Measurements from ENCODE around the gene ZNF628.

Gene ZNF628

GRCh38 chr19:55463583-55464031, 12.8 kb upstream of the ZNF628 start:
- H3K4me2 ChIP-seq (ENCODE audit: low read length), result no peak overlapping the region
- no peaks in the 10 kb centered on the region for H3K36me3 ChIP-seq (ENCODE audit: control insufficient read depth, low read length)
- no peak for TF ChIP-seq CTCF (IDR thresholded peaks at IDR 0.05; ENCODE audit: low read depth, low read length, poor library complexity, severe bottlenecking)
- TF ChIP-seq EZH2phosphoT487 (IDR thresholded peaks at IDR 0.05; ENCODE audit: borderline replicate concordance, low read length), result no peak
- H4K20me1 ChIP-seq (ENCODE audit: control insufficient read depth, insufficient read depth, low read depth, low read length), result 0 out of 2 replicates have a peak, but pooled peaks cover 3% of the 10 kb centered on the region
- no peak overlapping the region for H3K4me3 ChIP-seq (ENCODE audit: low read length)
- H3F3A ChIP-seq (ENCODE audit: control insufficient read depth, insufficient read depth), result peaks cover 11% of the 10 kb centered on the region
- H3K9me3 ChIP-seq (ENCODE audit: control insufficient read depth, insufficient read depth, low read length), result no peaks in the 10 kb centered on the region
- H3K27ac ChIP-seq (ENCODE audit: low read depth, low read length), result no peak overlapping the region
- H3K4me1 ChIP-seq (ENCODE audit: control insufficient read depth, low read length), result peaks cover 22% of the 10 kb centered on the region
- no peaks in the 10 kb centered on the region for H3K27me3 ChIP-seq (ENCODE audit: control insufficient read depth, low read length)
- H3K79me2 ChIP-seq (ENCODE audit: control insufficient read depth, low read length), result peaks cover 16% of the 10 kb centered on the region
- H3K9me2 ChIP-seq (replicated peaks; ENCODE audit: control insufficient read depth, low read length), result no peaks in the 10 kb centered on the region

GRCh38 chr19:55464039-55464661, 12.3 kb upstream of the ZNF628 start:
- no peak for TF ChIP-seq EZH2phosphoT487 (IDR thresholded peaks at IDR 0.05; ENCODE audit: borderline replicate concordance, low read length)
- no peak for TF ChIP-seq CTCF (IDR thresholded peaks at IDR 0.05; ENCODE audit: low read depth, low read length, poor library complexity, severe bottlenecking)
- Histone ChIP-seq H3K79me2 (ENCODE audit: control insufficient read depth, low read length) (peaks cover 16% of the 10 kb centered on the region), H3K27ac (ENCODE audit: low read depth, low read length) (no peak overlapping the region), H4K20me1 (ENCODE audit: control insufficient read depth, insufficient read depth, low read depth, low read length) (0 out of 2 replicates have a peak, but pooled peaks cover 3% of the 10 kb centered on the region), H3K9me3 (ENCODE audit: control insufficient read depth, insufficient read depth, low read length) (no peaks in the 10 kb centered on the region), H3K27me3 (ENCODE audit: control insufficient read depth, low read length) (no peaks in the 10 kb centered on the region), H3K9me2 (replicated peaks; ENCODE audit: control insufficient read depth, low read length) (no peaks in the 10 kb centered on the region), H3F3A (ENCODE audit: control insufficient read depth, insufficient read depth) (peaks cover 11% of the 10 kb centered on the region), H3K4me2 (ENCODE audit: low read length) (no peak overlapping the region), H3K4me1 (ENCODE audit: control insufficient read depth, low read length) (peaks cover 22% of the 10 kb centered on the region), H3K36me3 (ENCODE audit: control insufficient read depth, low read length) (no peaks in the 10 kb centered on the region), H3K4me3 (ENCODE audit: low read length) (no peak overlapping the region)

DNA sequence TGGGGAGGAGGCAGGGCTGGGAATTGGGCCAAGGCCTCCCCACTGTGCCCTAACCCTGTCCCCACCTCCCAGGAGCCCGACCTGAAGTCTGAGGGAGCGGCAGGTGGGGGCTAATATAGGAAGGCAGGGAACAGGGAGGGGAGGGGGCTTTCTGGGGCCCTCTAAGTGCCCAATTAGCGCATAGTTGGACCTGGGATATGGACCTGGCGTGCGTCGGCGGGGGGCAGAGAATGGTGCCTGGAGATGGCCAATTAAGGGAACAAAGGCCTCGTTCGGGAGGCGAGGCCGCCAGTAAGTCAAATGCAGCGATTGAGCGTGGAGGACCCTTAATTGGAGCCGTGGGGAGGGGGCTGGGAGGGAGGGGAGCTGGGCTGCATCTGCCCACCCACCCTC, 11.8 kb upstream of the ZNF628 start, which contains the start of gene C19orf85:
C19orf85 (minus strand) TSS at position 90 of the 393 bp plus-strand sequence. CDS start 197 bp downstream, outside the sequence.
- no peak within 1 kb of the TSS for H3K4me2 ChIP-seq (ENCODE audit: low read length)
- no peaks in the 10 kb centered on the region for H3K36me3 ChIP-seq (ENCODE audit: control insufficient read depth, low read length)
- H4K20me1 ChIP-seq (ENCODE audit: control insufficient read depth, insufficient read depth, low read depth, low read length), result 0 out of 2 replicates have a peak, but pooled peaks cover 3% of the 10 kb centered on the region
- H3K27ac ChIP-seq (ENCODE audit: low read depth, low read length), result no peak within 1 kb of the TSS
- no peaks in the 10 kb centered on the region for H3K9me3 ChIP-seq (ENCODE audit: control insufficient read depth, insufficient read depth, low read length)
- peaks cover 12% of the 10 kb centered on the region for H3K79me2 ChIP-seq (ENCODE audit: control insufficient read depth, low read length)
- peaks cover 11% of the 10 kb centered on the region for H3F3A ChIP-seq (ENCODE audit: control insufficient read depth, insufficient read depth)
- H3K27me3 ChIP-seq (ENCODE audit: control insufficient read depth, low read length), result no peaks in the 10 kb centered on the region
- no peak within 1 kb of the TSS for H3K4me3 ChIP-seq (ENCODE audit: low read length)
- TF ChIP-seq EZH2phosphoT487 (IDR thresholded peaks at IDR 0.05; ENCODE audit: borderline replicate concordance, low read length) (no peak), CTCF (IDR thresholded peaks at IDR 0.05; ENCODE audit: low read depth, low read length, poor library complexity, severe bottlenecking) (no peak)
- no peaks in the 10 kb centered on the region for H3K9me2 ChIP-seq (replicated peaks; ENCODE audit: control insufficient read depth, low read length)
- peaks cover 20% of the 10 kb centered on the region for H3K4me1 ChIP-seq (ENCODE audit: control insufficient read depth, low read length)

Measured in DOHH2 (cell line).